ENCODE measurements around the gene NUDCD2.
"Not testable (repeated sequence)": the region's sequence is repeated elsewhere in the genome, so short reads cannot be mapped to it uniquely, and the experiment has no call there.

Gene NUDCD2

DNA sequence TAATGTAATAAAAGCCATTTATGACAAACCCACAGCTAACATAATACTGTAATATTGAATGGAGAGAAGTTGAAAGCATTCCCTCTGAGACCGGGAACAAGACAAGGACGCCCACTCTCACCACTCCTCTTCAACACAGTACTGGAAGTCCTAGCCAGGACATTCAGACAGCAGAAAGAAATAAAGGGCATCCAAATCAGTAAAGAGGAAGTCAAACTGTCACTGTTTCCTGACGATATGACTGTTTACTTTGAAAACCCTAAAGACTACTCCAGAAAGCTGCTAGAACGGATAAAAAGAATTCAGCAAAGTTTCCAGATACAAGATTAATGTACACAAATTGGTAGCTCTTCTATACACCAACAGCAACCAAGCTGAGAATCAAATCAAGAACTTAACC is 33.8 kb downstream of the NUDCD2 start:
- not testable (repeated sequence) for DNase-seq (ENCODE audit: low read depth, low spot score)

DNA sequence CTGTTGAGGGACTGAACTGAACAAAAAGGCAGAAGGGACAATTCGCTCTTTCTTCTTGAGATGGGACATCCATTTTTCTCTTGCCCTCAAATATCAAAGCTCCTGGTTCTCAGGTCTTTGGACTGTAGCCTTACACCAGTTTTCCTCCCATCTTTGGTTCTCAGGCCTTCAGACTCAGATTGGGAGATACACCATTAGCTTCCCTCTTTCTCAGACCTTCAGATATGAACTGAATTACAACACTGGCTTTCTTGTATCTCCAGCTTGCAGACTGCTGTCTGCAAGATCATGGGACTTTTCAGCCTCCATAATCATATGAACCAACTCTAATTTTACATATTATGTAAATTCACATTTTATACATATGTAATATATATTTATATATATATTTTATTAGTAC is 35.1 kb downstream of the NUDCD2 start:
- DNase-seq (ENCODE audit: low read depth, low spot score) = no peak

DNA sequence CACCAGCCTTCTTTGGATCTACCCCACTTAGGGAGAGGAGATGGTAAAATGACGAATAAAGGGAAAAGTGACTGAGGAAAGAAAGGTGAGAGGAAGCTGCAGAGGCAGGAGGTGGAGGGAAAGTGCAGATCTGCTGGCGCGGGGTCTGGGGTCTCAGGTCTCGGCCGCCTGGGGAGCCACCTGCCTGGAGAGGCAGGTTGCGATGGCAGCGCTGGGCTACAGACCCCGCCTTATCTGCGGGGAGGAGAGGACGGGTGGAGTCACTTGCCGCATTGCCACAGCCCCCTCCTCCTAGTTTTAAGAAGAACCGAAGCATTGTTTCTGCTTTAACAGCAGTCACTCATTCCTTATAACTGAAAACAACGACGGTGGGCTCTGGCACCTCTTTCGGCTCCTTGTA is 44.2 kb downstream of the NUDCD2 start:
- DNase-seq (ENCODE audit: low read depth, low spot score) = not testable (repeated sequence)

DNA sequence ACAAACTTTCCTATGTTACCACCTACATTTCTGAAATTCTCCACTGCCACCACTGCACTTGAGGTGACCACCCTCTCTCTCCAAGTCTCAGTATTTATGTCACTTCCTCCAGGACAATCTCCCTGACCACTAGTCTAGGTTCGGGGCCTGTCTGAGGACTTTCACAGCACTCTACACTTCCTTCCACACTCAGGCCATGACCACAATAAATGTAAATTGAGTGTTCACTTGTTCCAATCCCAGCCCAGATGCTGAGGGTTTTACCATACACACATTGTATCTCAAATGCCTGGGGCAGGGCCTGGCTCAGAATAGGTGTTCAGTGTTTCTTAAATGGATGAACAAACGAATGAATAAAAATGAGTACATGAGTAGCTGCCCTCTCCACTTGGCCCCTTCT is 49.4 kb downstream of the NUDCD2 start:
- no peak for DNase-seq (ENCODE audit: low read depth, low spot score)

DNA sequence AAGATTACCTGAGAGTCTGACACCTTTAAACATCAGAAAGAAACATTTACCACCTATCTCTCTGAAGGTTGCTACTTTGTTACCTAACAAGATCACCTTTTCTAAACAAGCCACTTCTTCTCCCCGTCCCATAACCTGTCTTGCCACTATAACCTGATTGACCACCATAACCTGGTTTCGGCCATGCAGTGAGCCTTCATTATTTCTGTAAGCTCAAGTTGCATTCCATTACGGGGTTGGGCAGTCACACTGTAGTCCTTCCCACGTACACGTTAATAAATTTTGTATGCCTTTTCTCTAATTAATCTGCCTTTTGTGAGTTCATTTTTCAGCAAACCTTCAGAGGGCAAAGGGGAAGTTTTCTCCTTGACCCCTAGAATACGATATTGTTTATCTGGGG is 50.5 kb downstream of the NUDCD2 start:
- DNase-seq (ENCODE audit: low read depth, low spot score) = no peak

DNA sequence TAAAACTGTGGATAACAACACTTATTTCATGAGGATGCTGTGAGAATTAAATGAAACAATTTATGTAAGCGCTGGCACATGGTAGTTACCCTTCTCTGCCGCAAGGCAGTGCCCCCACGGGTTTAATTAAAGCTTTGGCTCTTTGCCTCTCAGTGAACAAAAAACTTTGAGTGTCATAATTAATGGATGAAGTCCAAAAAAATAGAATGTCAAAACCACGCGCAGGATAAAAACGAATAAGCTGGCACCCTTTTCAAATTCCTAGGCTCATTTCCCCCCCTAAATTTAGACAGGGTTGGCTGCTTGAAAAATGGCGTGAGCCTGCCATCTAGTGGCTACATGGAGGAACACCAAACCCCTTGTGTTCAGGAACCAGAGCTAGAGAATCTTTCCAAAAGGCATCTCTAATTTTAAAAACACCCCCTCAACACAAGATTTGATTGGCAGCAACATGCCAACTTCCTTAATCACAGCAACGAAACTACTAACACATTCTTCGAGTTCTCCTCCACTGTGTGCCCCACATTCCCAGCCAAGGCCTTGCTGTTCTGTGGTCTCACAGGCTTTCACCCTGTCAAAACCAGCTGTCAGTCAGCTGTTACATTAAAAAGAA is 51.5 kb downstream of the NUDCD2 start:
- no peak for DNase-seq (ENCODE audit: low read depth, low spot score)

DNA sequence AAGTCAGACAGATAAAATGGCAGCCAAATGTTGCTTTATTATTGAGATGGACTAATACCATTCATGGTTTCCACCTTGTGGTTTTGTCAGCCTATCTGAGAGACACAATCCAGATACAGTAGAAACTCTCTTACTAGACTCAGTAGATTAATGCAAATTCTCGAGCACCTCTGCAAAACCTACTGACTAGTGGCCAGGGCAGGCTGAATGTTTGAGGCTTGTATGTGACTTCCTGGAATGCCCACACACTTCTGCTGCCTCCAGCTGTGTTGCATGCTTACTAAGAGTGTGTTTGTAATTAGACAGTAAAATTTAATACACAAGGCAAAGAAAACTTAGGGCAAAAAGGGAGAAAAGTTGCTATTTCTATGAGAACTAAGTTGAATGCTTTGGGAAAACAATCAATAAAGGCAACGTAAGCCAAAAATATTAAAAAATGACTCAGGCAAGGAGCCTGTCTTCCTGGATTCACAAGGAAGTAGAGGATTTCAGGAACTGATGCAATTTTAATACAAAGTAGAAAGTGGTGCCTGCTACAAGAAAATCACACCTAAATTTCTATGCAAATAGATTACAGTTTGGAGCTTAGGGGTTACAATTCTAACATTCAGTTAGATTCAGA is 52.8 kb downstream of the NUDCD2 start:
- no peak for DNase-seq (ENCODE audit: low read depth, low spot score)

DNA sequence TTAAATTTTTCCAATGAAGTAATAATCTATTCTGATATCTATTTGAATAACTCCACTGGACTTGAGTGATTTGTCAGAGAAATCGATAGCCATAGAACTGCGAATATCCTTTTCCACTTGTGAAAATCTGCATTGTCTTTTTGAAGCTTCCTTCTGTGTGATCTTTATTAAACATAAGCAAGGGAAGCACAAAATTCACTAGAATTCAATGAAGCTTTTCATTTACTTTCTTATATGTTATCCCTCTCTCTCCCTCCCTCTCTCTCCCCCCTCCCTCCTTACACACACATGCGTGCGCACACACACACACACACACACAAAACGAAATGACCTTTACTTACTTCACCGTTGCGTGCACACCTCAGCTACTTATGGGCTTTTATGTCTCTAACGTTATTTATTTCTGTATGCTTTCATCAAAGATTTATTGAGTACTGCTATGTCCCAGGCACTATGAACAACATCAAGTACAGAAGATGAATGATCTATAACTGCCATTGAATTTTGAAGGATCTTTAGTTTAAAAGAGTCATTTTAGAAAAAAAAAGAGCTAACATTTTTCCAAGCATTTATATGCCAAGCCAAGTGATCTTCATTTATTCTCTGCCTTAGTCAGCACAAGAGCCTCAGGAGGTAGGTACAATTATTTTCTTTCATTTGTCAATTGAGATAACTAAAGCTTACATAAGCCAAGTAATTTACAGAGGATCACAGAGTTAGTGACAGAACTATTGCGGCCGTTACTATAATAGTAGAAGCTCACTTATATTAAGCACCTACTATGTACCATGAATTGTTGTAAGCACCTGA is 55.3 kb downstream of the NUDCD2 start:
- DNase-seq (ENCODE audit: low read depth, low spot score) = no peak

DNA sequence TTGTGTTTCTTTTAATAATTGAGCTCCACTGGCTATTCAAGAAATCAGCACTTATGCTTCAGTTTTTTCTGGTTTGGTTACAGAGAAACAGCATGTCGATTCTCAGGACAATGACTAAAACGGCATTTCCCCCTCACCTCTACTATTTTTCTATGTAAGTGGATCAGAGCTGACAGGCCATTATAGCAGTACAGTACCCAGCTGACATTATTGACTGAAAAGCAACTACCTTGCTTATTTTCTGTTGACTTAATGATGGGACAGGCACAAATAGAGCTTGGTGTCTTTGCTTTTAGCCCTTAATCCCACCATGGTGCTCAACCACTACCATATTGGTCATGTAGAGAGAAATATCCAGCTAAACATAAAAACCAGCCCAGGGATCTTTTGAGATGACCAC is 57.9 kb downstream of the NUDCD2 start:
- no peak for DNase-seq (ENCODE audit: low read depth, low spot score)

DNA sequence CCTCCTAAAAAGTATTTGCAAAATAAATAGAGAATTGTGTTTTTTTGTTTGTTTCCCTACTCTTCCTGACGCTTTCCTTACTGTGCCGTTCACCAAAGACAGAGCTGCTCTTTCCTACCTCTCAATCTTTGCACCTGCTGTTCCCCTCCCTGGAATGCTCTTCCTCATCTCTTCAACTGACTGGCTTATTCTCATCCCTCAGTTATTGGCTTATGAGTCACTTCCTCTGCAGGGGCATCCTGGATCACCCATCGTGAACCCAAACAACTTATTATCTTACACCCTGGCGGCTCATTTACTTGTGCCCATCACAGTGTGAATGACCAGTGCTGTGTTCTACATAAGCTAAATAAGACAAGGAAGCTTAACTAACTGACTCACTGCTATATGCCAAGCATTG is 58.6 kb downstream of the NUDCD2 start:
- no peak for DNase-seq (ENCODE audit: low read depth, low spot score)

DNA sequence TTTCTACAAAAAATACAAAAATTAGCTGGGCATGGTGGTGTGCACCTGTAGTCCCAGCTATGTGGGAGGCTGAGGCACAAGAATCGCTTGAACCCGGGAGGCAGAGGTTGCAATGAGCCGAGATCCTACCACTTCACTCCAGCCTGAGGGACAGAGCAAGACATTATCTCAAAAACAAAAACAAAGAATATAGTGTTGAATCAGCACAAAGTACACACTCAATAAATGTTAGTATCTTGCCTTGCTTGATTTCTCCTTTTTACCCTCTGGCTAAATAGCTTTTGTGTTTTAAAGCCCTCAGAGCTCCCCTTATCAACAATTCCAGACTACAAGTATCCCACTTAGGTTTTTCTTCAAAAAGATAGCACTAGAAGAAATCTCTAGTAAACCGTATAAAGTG is 60.0 kb downstream of the NUDCD2 start:
- DNase-seq (ENCODE audit: low read depth, low spot score) = no peak

DNA sequence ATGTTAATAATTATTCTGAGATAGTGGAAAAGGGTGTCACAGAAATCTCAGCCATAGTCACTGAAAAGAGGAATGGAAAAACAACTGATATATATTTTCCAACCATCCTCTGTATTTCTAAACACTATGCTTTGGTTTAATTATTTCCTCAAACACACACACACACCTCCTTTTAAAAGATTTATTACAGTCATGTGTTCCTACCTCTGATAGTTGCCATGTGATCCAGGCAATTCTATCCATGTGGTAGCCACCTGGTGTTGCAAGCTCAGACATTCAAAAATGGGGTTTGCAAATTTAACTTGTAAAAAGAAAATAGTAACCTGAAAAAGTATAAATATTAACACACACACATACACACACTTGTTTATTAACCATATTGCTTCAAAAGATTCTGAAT is 62.5 kb downstream of the NUDCD2 start:
- no peak for DNase-seq (ENCODE audit: low read depth, low spot score)

DNA sequence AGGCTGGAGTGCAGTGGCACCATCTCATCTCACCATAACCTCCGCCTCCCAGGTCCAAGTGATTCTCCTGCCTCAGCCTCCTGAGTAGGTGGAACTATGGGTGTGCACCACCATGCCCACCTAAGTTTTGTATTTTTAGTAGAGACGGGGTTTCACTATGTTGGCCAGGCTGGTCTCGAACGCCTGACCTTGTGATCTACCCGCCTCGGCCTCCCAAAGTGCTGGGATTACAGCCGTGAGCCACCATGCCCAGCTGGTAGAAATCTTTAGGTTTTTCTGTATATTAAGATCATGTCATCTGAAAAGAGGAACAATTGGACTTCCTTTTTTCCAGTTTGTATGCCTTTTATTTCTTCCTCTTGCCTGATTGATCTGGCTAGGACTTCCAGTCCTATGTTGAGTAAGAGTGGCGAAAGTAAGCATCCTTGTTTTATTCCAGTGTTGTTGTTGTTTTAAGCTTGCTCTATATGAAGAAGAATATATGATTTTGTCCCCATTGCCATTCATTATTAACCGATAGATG is 63.0 kb downstream of the NUDCD2 start:
- not testable (repeated sequence) for DNase-seq (ENCODE audit: low read depth, low spot score)

Data from brain pericyte (primary cell).